Urinary bladder (tissue), 4 donors: ENCODE data around the gene SART3. TPM values are rescaled to one million over a fixed set of nuclear protein-coding genes. Genes with fewer than 3 reads are reported as not detected.
A peak's percentile ranks its signal among the peaks of the same experiment; 100 is the strongest.

ENCODE experiments used
- DNase-seq: peaks from one replicate; pipeline ENCODE4 v3.0.0-alpha.2; 2015; ENCODE audit errors: extremely low spot score
- H3K27ac ChIP-seq: one replicate; pipeline ENCODE4 v1.5.1; 2013; ENCODE audit warnings: low read depth, mild to moderate bottlenecking, moderate library complexity
- H3K36me3 ChIP-seq: one replicate; pipeline ENCODE4 v1.6.1; 2013; ENCODE audit warnings: mild to moderate bottlenecking, moderate library complexity; ENCODE audit not compliant: insufficient read depth
- H3K4me1 ChIP-seq: one replicate; pipeline ENCODE4 v1.6.1; 2013; ENCODE audit warnings: mild to moderate bottlenecking, moderate library complexity; ENCODE audit not compliant: insufficient read depth
- H3K4me3 ChIP-seq: one replicate; pipeline ENCODE4 v1.5.1; 2013; ENCODE audit warnings: low read depth, low read length
- WGBS: extraction: QIAGEN DNeasy Blood & Tissue Kit; methylation state at CpG from one replicate; pipeline ENCODE4 v1.1.7; 2013; 5-methylcytosine and 5-hydroxymethylcytosine counted together
- polyA plus RNA-seq: library from polyadenylated mRNA; stranded (reverse); fragments of 200-250 nt; gene quantifications from one replicate; pipeline ENCODE4 v1.2.3, GENCODE V29; 2013
- total RNA-seq: library from RNA; depleted of rRNA; stranded (reverse); fragments of >200 nt; gene quantifications from one replicate; pipeline ENCODE4 v1.2.3, GENCODE V29; 2014
- donor health status: healthy with polysubstance abuse.
- donor health status: healthy.

The SART3 gene
- total and polyA plus RNA-seq, 2 donors = 29.3 to 60.9 TPM

- H3K4me3 ChIP-seq = no peak overlapping the region
- H3K36me3 ChIP-seq = peaks cover 8% of the 10 kb centered on the region
Observed at GRCh38 chr12:108523365-108523764, 37.6 kb downstream of the SART3 start.

GRCh38 chr12:108519558-108519957, 41.4 kb downstream of the SART3 start:
- Histone ChIP-seq H3K36me3 (peaks cover 5% of the 10 kb centered on the region), H3K27ac (no peak overlapping the region), H3K4me3 (no peak overlapping the region), H3K4me1 (no peaks in the 10 kb centered on the region)
- WGBS = 63% methylated on average over 4 of the region's 4 CpGs
- DNase-seq = no peak

More at GRCh38 chr12:108523365-108523764, 37.6 kb downstream of the SART3 start:
- Histone ChIP-seq H3K27ac (peak overlapping the region; percentile 27), H3K4me1 (no peaks in the 10 kb centered on the region)
- no peak for DNase-seq
- 73% methylated on average over 14 of the region's 14 CpGs for WGBS

- WGBS = 93% methylated on average over 39 of the region's 39 CpGs
- Histone ChIP-seq H3K4me3 (no peak overlapping the region), H3K27ac (no peak overlapping the region), H3K4me1 (no peaks in the 10 kb centered on the region), H3K36me3 (peaks cover 5% of the 10 kb centered on the region)
- DNase-seq = no peak
Observed at GRCh38 chr12:108518716-108519496, 42.1 kb downstream of the SART3 start.

- Histone ChIP-seq H3K36me3 (peaks cover 4% of the 10 kb centered on the region), H3K4me1 (no peaks in the 10 kb centered on the region), H3K4me3 (no peak overlapping the region), H3K27ac (no peak overlapping the region)
- DNase-seq = no peak
- 95% methylated on average over 24 of the region's 24 CpGs for WGBS
Observed at GRCh38 chr12:108518101-108518715, 42.8 kb downstream of the SART3 start.

- 87% methylated on average over 12 of the region's 12 CpGs for WGBS
Observed at GRCh38 chr12:108517288-108518100, 43.5 kb downstream of the SART3 start.

GRCh38 chr12:108516511-108517275, 44.3 kb downstream of the SART3 start:
- Histone ChIP-seq H3K36me3 (no peaks in the 10 kb centered on the region), H3K4me1 (no peaks in the 10 kb centered on the region)
- WGBS = 84% methylated on average over 23 of the region's 23 CpGs

More at GRCh38 chr12:108517288-108518100, 43.5 kb downstream of the SART3 start:
- Histone ChIP-seq H3K27ac (no peak overlapping the region), H3K36me3 (no peaks in the 10 kb centered on the region), H3K4me3 (no peak overlapping the region), H3K4me1 (no peaks in the 10 kb centered on the region)
- no peak for DNase-seq

GRCh38 chr12:108515916-108516315, 45.1 kb downstream of the SART3 start:
- Histone ChIP-seq H3K36me3 (no peaks in the 10 kb centered on the region), H3K27ac (no peak overlapping the region), H3K4me1 (no peaks in the 10 kb centered on the region), H3K4me3 (peak overlapping the region; percentile 76)
- DNase-seq = no peak
- WGBS = 54% methylated on average over 5 of the region's 5 CpGs

More at GRCh38 chr12:108516511-108517275, 44.3 kb downstream of the SART3 start:
- Histone ChIP-seq H3K4me3 (no peak overlapping the region), H3K27ac (no peak overlapping the region)
- DNase-seq = no peak

- peak within 1 kb of the TSS; percentile 76 for H3K4me3 ChIP-seq
- WGBS = under 1% methylated on average over 67 of the region's 67 CpGs
- peak within 1 kb of the TSS; percentile 24 for H3K27ac ChIP-seq
- H3K36me3 ChIP-seq = no peaks in the 10 kb centered on the region
- H3K4me1 ChIP-seq = no peaks in the 10 kb centered on the region
- peak; percentile 97 for DNase-seq
Observed at GRCh38 chr12:108514973-108515814, 45.8 kb downstream of the SART3 start, which contains the start of gene FICD. FICD (plus strand) TSS chr12:108515277; CDS start chr12:108516973, 1,696 bp downstream.

- no peaks in the 10 kb centered on the region for H3K4me1 ChIP-seq
- H3K36me3 ChIP-seq = no peaks in the 10 kb centered on the region
- peak overlapping the region; percentile 22 for H3K4me3 ChIP-seq
- no peak for DNase-seq
- no peak overlapping the region for H3K27ac ChIP-seq
- WGBS = 28% methylated on average over 19 of the region's 19 CpGs
Observed at GRCh38 chr12:108514468-108514972, 46.5 kb downstream of the SART3 start.

GRCh38 chr12:108511633-108512540, 49.1 kb downstream of the SART3 start:
- 30% methylated on average over 15 of the region's 15 CpGs for WGBS
- H3K4me3 ChIP-seq = no peak overlapping the region
- DNase-seq = no peak
- H3K4me1 ChIP-seq = no peaks in the 10 kb centered on the region
- no peaks in the 10 kb centered on the region for H3K36me3 ChIP-seq
- no peak overlapping the region for H3K27ac ChIP-seq

- WGBS = 82% methylated on average over 2 of the region's 2 CpGs
- H3K4me1 ChIP-seq = no peaks in the 10 kb centered on the region
- DNase-seq = no peak
- no peak overlapping the region for H3K4me3 ChIP-seq
- H3K27ac ChIP-seq = no peak overlapping the region
- no peaks in the 10 kb centered on the region for H3K36me3 ChIP-seq
Observed at GRCh38 chr12:108510836-108511235, 50.1 kb downstream of the SART3 start.
